Loucy (cell line): Measurements from ENCODE around the gene UBR4.

ENCODE experiments used
- H2AFZ ChIP-seq: fragments of 200-600 bp; sonication (generic); 2 replicates; pipeline ENCODE4 v1.6.0; 2016; ENCODE audit warnings: antibody characterized with exemption, mild to moderate bottlenecking, low read length, moderate library complexity
- H3F3A ChIP-seq: fragments of 200-600 bp; 2 replicates; pipeline ENCODE4 v1.6.0; 2016; ENCODE audit warnings: antibody characterized with exemption, low read depth, mild to moderate bottlenecking
- H3K27me3 ChIP-seq: fragments of 200-600 bp; sonication (generic); 2 replicates; pipeline ENCODE4 v1.6.1; 2014; ENCODE audit warnings: low read length, mild to moderate bottlenecking; ENCODE audit not compliant: insufficient read depth, poor library complexity, severe bottlenecking
- H3K36me3 ChIP-seq: fragments of 200-600 bp; sonication (generic); 2 replicates; pipeline ENCODE4 v1.6.1; 2016; ENCODE audit warnings: low read length; ENCODE audit not compliant: insufficient read depth
- H3K4me1 ChIP-seq: fragments of 200-600 bp; sonication (generic); 2 replicates; pipeline ENCODE4 v1.5.1; 2014; ENCODE audit warnings: low read length, mild to moderate bottlenecking; ENCODE audit not compliant: insufficient read depth, poor library complexity, severe bottlenecking
- H3K4me2 ChIP-seq: fragments of 200-600 bp; sonication (generic); 2 replicates; pipeline ENCODE4 v1.6.0; 2014; ENCODE audit warnings: antibody characterized with exemption, low read length, low read depth, mild to moderate bottlenecking; ENCODE audit not compliant: poor library complexity, severe bottlenecking
- H3K4me3 ChIP-seq: fragments of 200-600 bp; sonication (generic); 2 replicates; pipeline ENCODE4 v1.5.1; 2014; ENCODE audit warnings: low read length, mild to moderate bottlenecking, mixed read lengths; ENCODE audit not compliant: poor library complexity, severe bottlenecking
- H3K79me2 ChIP-seq: fragments of 200-600 bp; sonication (generic); 2 replicates; pipeline ENCODE4 v1.6.1; 2014; ENCODE audit warnings: low read length; ENCODE audit not compliant: insufficient read depth
- H3K9ac ChIP-seq: fragments of 200-600 bp; sonication (generic); 2 replicates; pipeline ENCODE4 v1.6.0; 2014; ENCODE audit warnings: mild to moderate bottlenecking, low read depth, low read length, moderate library complexity; ENCODE audit not compliant: poor library complexity, severe bottlenecking
- H3K9me2 ChIP-seq: fragments of 200-600 bp; sonication (generic); replicated peaks from 2 replicates; pipeline ENCODE4 v1.6.1; 2016; ENCODE audit warnings: low read depth, low read length, mixed read lengths
- H3K9me3 ChIP-seq: fragments of 200-600 bp; sonication (generic); 2 replicates; pipeline ENCODE4 v1.6.1; 2014; ENCODE audit warnings: mild to moderate bottlenecking, antibody characterized with exemption, low read length, low read depth; ENCODE audit not compliant: insufficient read depth
- H4K20me1 ChIP-seq: fragments of 200-600 bp; sonication (generic); 2 replicates; pipeline ENCODE4 v1.6.0; 2014; ENCODE audit warnings: antibody characterized with exemption, low read length, mild to moderate bottlenecking; ENCODE audit not compliant: insufficient read depth, poor library complexity, severe bottlenecking
- EZH2phosphoT487 ChIP-seq: fragments of 200-600 bp; IDR thresholded peaks from 2 replicates; pipeline ENCODE4 v1.6.1; 2018; ENCODE audit warnings: antibody characterized with exemption, mild to moderate bottlenecking, moderate library complexity, borderline replicate concordance
- TF ChIP-seq, protein P1 (sequence below): fragments of 200-600 bp; sonication (generic); conservative IDR thresholded peaks from 2 replicates; pipeline ENCODE4 v1.5.1; 2014; ENCODE audit warnings: mild to moderate bottlenecking, antibody characterized with exemption, low read length

Gene UBR4

GRCh38 chr1:19070891-19071621 lies 139.0 kb downstream of the UBR4 start:
- Histone ChIP-seq H3F3A (no peaks in the 10 kb centered on the region), H2AFZ (no peak overlapping the region), H3K4me3 (no peak overlapping the region), H3K9me2 (no peaks in the 10 kb centered on the region), H3K27me3 (no peaks in the 10 kb centered on the region), H3K36me3 (peaks cover 31% of the 10 kb centered on the region; the same call in 1 of the 2 replicates), H3K9me3 (no peaks in the 10 kb centered on the region), H4K20me1 (no peaks in the 10 kb centered on the region), H3K4me2 (no peak overlapping the region), H3K9ac (no peak overlapping the region), H3K79me2 (no peaks in the 10 kb centered on the region), H3K4me1 (peaks cover 21% of the 10 kb centered on the region)
- TF ChIP-seq, protein P1, sequence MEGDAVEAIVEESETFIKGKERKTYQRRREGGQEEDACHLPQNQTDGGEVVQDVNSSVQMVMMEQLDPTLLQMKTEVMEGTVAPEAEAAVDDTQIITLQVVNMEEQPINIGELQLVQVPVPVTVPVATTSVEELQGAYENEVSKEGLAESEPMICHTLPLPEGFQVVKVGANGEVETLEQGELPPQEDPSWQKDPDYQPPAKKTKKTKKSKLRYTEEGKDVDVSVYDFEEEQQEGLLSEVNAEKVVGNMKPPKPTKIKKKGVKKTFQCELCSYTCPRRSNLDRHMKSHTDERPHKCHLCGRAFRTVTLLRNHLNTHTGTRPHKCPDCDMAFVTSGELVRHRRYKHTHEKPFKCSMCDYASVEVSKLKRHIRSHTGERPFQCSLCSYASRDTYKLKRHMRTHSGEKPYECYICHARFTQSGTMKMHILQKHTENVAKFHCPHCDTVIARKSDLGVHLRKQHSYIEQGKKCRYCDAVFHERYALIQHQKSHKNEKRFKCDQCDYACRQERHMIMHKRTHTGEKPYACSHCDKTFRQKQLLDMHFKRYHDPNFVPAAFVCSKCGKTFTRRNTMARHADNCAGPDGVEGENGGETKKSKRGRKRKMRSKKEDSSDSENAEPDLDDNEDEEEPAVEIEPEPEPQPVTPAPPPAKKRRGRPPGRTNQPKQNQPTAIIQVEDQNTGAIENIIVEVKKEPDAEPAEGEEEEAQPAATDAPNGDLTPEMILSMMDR = no peak
- no peak for TF ChIP-seq EZH2phosphoT487

DNA sequence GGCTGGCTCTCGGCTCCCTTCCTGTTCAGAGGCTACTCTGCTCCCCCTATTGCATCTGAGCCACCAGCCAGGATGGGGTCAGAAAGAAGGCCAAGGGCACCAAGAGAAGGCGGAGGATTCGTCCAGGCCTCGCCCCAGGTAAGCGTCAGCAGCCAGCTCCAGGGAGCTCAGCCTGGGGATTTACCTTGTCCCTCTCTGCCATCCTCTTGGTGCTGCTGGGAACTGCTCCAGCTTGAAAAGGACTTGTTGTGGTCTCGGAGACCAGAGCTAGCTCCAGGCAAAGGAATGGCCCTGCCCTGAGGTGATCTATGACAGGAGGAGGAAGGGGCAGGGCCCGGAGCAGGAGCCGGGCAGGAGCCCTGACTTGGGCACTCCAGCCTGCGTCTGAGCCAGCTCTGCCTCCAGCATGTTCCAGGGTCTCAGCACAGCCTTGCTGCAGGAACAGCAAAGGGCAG lies 139.8 kb downstream of the UBR4 start:
- Histone ChIP-seq H3K79me2 (no peaks in the 10 kb centered on the region), H4K20me1 (no peaks in the 10 kb centered on the region), H3K4me1 (peaks cover 19% of the 10 kb centered on the region), H3K9ac (no peak overlapping the region), H3K4me2 (no peak overlapping the region), H3K9me3 (no peaks in the 10 kb centered on the region), H3K9me2 (no peaks in the 10 kb centered on the region), H2AFZ (no peak overlapping the region), H3K36me3 (peaks cover 22% of the 10 kb centered on the region; the same call in 1 of the 2 replicates), H3K4me3 (no peak overlapping the region), H3F3A (no peaks in the 10 kb centered on the region), H3K27me3 (no peaks in the 10 kb centered on the region)
- TF ChIP-seq, protein P1 = no peak
- no peak for TF ChIP-seq EZH2phosphoT487

- no peak overlapping the region for H3K4me3 ChIP-seq
- no peaks in the 10 kb centered on the region for H3K79me2 ChIP-seq
- no peak overlapping the region for H2AFZ ChIP-seq
- H3K9ac ChIP-seq = no peak overlapping the region
- H3K27me3 ChIP-seq = no peaks in the 10 kb centered on the region
- H3K4me2 ChIP-seq = no peak overlapping the region
- H3K9me3 ChIP-seq = no peaks in the 10 kb centered on the region
- peaks cover 11% of the 10 kb centered on the region; the same call in 1 of the 2 replicates for H3K36me3 ChIP-seq
- H3F3A ChIP-seq = no peaks in the 10 kb centered on the region
- no peaks in the 10 kb centered on the region for H3K9me2 ChIP-seq
- no peaks in the 10 kb centered on the region for H4K20me1 ChIP-seq
- TF ChIP-seq, protein P1 = no peak
- TF ChIP-seq EZH2phosphoT487 = no peak
- peaks cover 5% of the 10 kb centered on the region for H3K4me1 ChIP-seq
Measured at GRCh38 chr1:19068639-19069276, 141.3 kb downstream of the UBR4 start.
